Measurements from ENCODE around the gene MTX1.
"Not testable (repeated sequence)": the region's sequence is repeated elsewhere in the genome, so short reads cannot be mapped to it uniquely, and the experiment has no call there.

Gene MTX1

GRCh38 chr1:155241841-155242264, 33.4 kb downstream of the MTX1 start:
- no peak for DNase-seq

GRCh38 chr1:155242805-155243358, 34.4 kb downstream of the MTX1 start:
- DNase-seq: no peak

- DNase-seq: peak; percentile 96 to 99
These were observed 36.1 kb downstream of the MTX1 start for GRCh38 chr1:155244368-155245162.

- DNase-seq: no peak
These were observed 36.6 kb downstream of the MTX1 start for GRCh38 chr1:155245163-155245524.

GRCh38 chr1:155246796-155247195, 38.3 kb downstream of the MTX1 start:
- DNase-seq: not testable (repeated sequence)

GRCh38 chr1:155247667-155248553, 39.4 kb downstream of the MTX1 start:
- DNase-seq: no peak

- DNase-seq: no peak
These were observed 41.7 kb downstream of the MTX1 start for GRCh38 chr1:155250246-155250632.

GRCh38 chr1:155250633-155251449, 42.3 kb downstream of the MTX1 start:
- DNase-seq: peak; percentile 85 to 92

- DNase-seq: no peak
These were observed 43.1 kb downstream of the MTX1 start for GRCh38 chr1:155251566-155251965.

- no peak for DNase-seq
These were observed 44.7 kb downstream of the MTX1 start for GRCh38 chr1:155253208-155253607.

GRCh38 chr1:155253797-155254196, 45.3 kb downstream of the MTX1 start:
- no peak for DNase-seq

- DNase-seq: no peak
These were observed 45.8 kb downstream of the MTX1 start for GRCh38 chr1:155254228-155254713.

- no peak for DNase-seq
These were observed 46.3 kb downstream of the MTX1 start for GRCh38 chr1:155254714-155255242.

- DNase-seq: peak; percentile 86 to 87
These were observed 46.9 kb downstream of the MTX1 start, which contains the start of gene ENTREP3 for GRCh38 chr1:155255243-155256007. Gene ENTREP3 (minus strand): TSS chr1:155255483. CDS start chr1:155254877, 606 bp downstream.

- no peak for DNase-seq
These were observed 47.8 kb downstream of the MTX1 start for GRCh38 chr1:155256058-155256852.

- DNase-seq: no peak
These were observed 51.8 kb downstream of the MTX1 start for GRCh38 chr1:155260276-155260675.

GRCh38 chr1:155261493-155261851, 53.0 kb downstream of the MTX1 start:
- no peak for DNase-seq

GRCh38 chr1:155261852-155262673, 53.6 kb downstream of the MTX1 start, which contains the start of gene SCAMP3:
Gene SCAMP3 (minus strand): TSS chr1:155262360. CDS start chr1:155262151, 209 bp downstream.
- DNase-seq: peak; percentile 94 to 98

- no peak for DNase-seq
These were observed 54.6 kb downstream of the MTX1 start for GRCh38 chr1:155263067-155263466.
